H9 (cell line): ENCODE measurements around the gene HPRT1. TPM values are rescaled to one million over a fixed set of nuclear protein-coding genes. Genes with fewer than 3 reads are reported as not detected.

ENCODE experiments used
- DNase-seq: peaks from one replicate; pipeline ENCODE4 v3.0.0-alpha.2; 2017
- H2AFZ ChIP-seq: one replicate; pipeline ENCODE4 v1.6.1; 2013; ENCODE audit warnings: mild to moderate bottlenecking, low read length, control low read depth, moderate library complexity
- H2AK5ac ChIP-seq: 2 replicates; pipeline ENCODE4 v1.6.1; 2013; ENCODE audit warnings: low read length, control low read depth, mixed read lengths; ENCODE audit not compliant: insufficient read length
- H2BK120ac ChIP-seq: one replicate; pipeline ENCODE4 v1.6.1; 2013; ENCODE audit warnings: low read depth, mild to moderate bottlenecking, low read length, control low read depth, inconsistent platforms; ENCODE audit not compliant: poor library complexity, severe bottlenecking
- H2BK12ac ChIP-seq: 2 replicates; pipeline ENCODE4 v1.6.1; 2013; ENCODE audit warnings: low read length, control low read depth, mixed read lengths, low read depth; ENCODE audit not compliant: insufficient read length
- H2BK15ac ChIP-seq: 2 replicates; pipeline ENCODE4 v1.6.1; 2013; ENCODE audit warnings: low read depth, low read length, control low read depth
- H2BK20ac ChIP-seq: one replicate; pipeline ENCODE4 v1.6.1; 2013; ENCODE audit warnings: low read depth, mild to moderate bottlenecking, low read length, control low read depth, inconsistent platforms; ENCODE audit not compliant: poor library complexity, severe bottlenecking
- H2BK5ac ChIP-seq: 2 replicates; pipeline ENCODE4 v1.6.1; 2013; ENCODE audit warnings: low read length, control low read depth, mixed read lengths; ENCODE audit not compliant: insufficient read length
- H3K14ac ChIP-seq: 2 replicates; pipeline ENCODE4 v1.6.1; 2013; ENCODE audit warnings: low read length, control low read depth; ENCODE audit not compliant: insufficient read depth
- H3K18ac ChIP-seq: 2 replicates; pipeline ENCODE4 v1.6.1; 2013; ENCODE audit warnings: low read depth, mild to moderate bottlenecking, mixed read lengths, low read length, control low read depth; ENCODE audit not compliant: insufficient read length
- H3K23ac ChIP-seq: 2 replicates; pipeline ENCODE4 v1.6.1; 2013; ENCODE audit warnings: low read length, control low read depth, mixed read lengths, low read depth; ENCODE audit not compliant: insufficient read length
- H3K23me2 ChIP-seq: 2 replicates; pipeline ENCODE4 v1.6.1; 2013; ENCODE audit warnings: low read depth, mild to moderate bottlenecking, mixed read lengths, low read length, control low read depth; ENCODE audit not compliant: insufficient read length, poor library complexity, severe bottlenecking
- H3K27ac ChIP-seq: 2 replicates; pipeline ENCODE4 v1.5.1; 2013; ENCODE audit warnings: low read length, control low read depth, mixed read lengths, low read depth; ENCODE audit not compliant: insufficient read length
- H3K27me3 ChIP-seq: 2 replicates; pipeline ENCODE4 v1.6.1; 2013; ENCODE audit warnings: low read length, control low read depth, inconsistent platforms; ENCODE audit not compliant: insufficient read depth
- H3K4ac ChIP-seq: 2 replicates; pipeline ENCODE4 v1.6.1; 2013; ENCODE audit warnings: low read depth, mild to moderate bottlenecking, control low read depth, inconsistent platforms, low read length, moderate library complexity
- H3K4me1 ChIP-seq: 2 replicates; pipeline ENCODE4 v1.6.1; 2013; ENCODE audit warnings: low read length, control low read depth, inconsistent platforms; ENCODE audit not compliant: insufficient read depth
- H3K4me2 ChIP-seq: 2 replicates; pipeline ENCODE4 v1.6.1; 2013; ENCODE audit warnings: low read length, control low read depth, mixed read lengths; ENCODE audit not compliant: insufficient read length, insufficient read depth
- H3K56ac ChIP-seq: 2 replicates; pipeline ENCODE4 v1.6.1; 2013; ENCODE audit warnings: low read depth, mild to moderate bottlenecking, mixed read lengths, low read length, control low read depth; ENCODE audit not compliant: insufficient read length
- H3K79me1 ChIP-seq: 2 replicates; pipeline ENCODE4 v1.6.1; 2013; ENCODE audit warnings: low read depth, mild to moderate bottlenecking, moderate library complexity, low read length, control low read depth, inconsistent platforms; ENCODE audit not compliant: insufficient read depth, poor library complexity, severe bottlenecking
- H3K79me2 ChIP-seq: 2 replicates; pipeline ENCODE4 v1.6.1; 2013; ENCODE audit warnings: low read length, control low read depth, inconsistent platforms; ENCODE audit not compliant: insufficient read depth
- H3K9ac ChIP-seq: 2 replicates; pipeline ENCODE4 v1.6.1; 2013; ENCODE audit warnings: low read length, control low read depth, mixed read lengths; ENCODE audit not compliant: insufficient read length; ENCODE audit errors: extremely low read depth
- H3K9me3 ChIP-seq: one replicate; pipeline ENCODE4 v1.6.1; 2013; ENCODE audit warnings: low read depth, low read length, inconsistent platforms; ENCODE audit not compliant: control insufficient read depth
- H3T11ph ChIP-seq: one replicate; pipeline ENCODE4 v1.6.1; 2013; ENCODE audit warnings: mild to moderate bottlenecking, low read length, control low read depth, inconsistent platforms
- H4K20me1 ChIP-seq: one replicate; pipeline ENCODE4 v1.6.1; 2013; ENCODE audit not compliant: control insufficient read depth, insufficient read length, insufficient read depth
- H4K5ac ChIP-seq: 2 replicates; pipeline ENCODE4 v1.6.1; 2013; ENCODE audit warnings: low read depth, mild to moderate bottlenecking, mixed read lengths, low read length, control low read depth; ENCODE audit not compliant: insufficient read length
- H4K8ac ChIP-seq: replicated peaks from 2 replicates; pipeline ENCODE4 v1.6.1; 2013; ENCODE audit warnings: low read length, control low read depth, mixed read lengths, low read depth; ENCODE audit not compliant: insufficient read length
- H4K91ac ChIP-seq: 2 replicates; pipeline ENCODE4 v1.6.1; 2013; ENCODE audit warnings: low read depth, mild to moderate bottlenecking, moderate library complexity, mixed read lengths, low read length, control low read depth; ENCODE audit not compliant: insufficient read length
- H3K27ac Mint-ChIP-seq, 3 experiments: 2 replicates in 2 of 3; 3 replicates in 1 of 3; pipeline ENCODE4 v1.8.0; 2020 to 2021; ENCODE audit warnings: mixed read lengths in 3 of 3, mild to moderate bottlenecking in 1 of 3, moderate library complexity in 1 of 3
- H3K27me3 Mint-ChIP-seq: 2 replicates; pipeline ENCODE4 v1.8.0; 2021; ENCODE audit warnings: low read depth, mild to moderate bottlenecking, moderate library complexity, mixed read lengths
- H3K36me3 Mint-ChIP-seq, 3 experiments: 2 replicates in 2 of 3; 3 replicates in 1 of 3; pipeline ENCODE4 v1.8.0; 2020 to 2021; ENCODE audit warnings: low read depth in 3 of 3, mixed read lengths in 3 of 3; ENCODE audit not compliant: insufficient read depth in 1 of 3
- H3K4me1 Mint-ChIP-seq, 2 experiments: 2 replicates each; pipeline ENCODE4 v1.8.0; 2020; ENCODE audit warnings: mixed read lengths in 2 of 2
- H3K4me3 Mint-ChIP-seq, 2 experiments: 2 replicates in 1 of 2; 3 replicates in 1 of 2; pipeline ENCODE4 v1.8.0; 2020 to 2021; ENCODE audit warnings: mild to moderate bottlenecking in 2 of 2, mixed read lengths in 2 of 2, moderate library complexity in 1 of 2
- H3K9me3 Mint-ChIP-seq, 2 experiments: 2 replicates in 1 of 2; 3 replicates in 1 of 2; pipeline ENCODE4 v1.8.0; 2020; ENCODE audit warnings: mild to moderate bottlenecking in 2 of 2, mixed read lengths in 2 of 2, moderate library complexity in 1 of 2
- CTCF ChIP-seq: fragments of 200-600 bp; sonication (generic); conservative IDR thresholded peaks from 3 replicates; pipeline ENCODE4 v1.8.0; 2021; ENCODE audit warnings: antibody characterized with exemption, mild to moderate bottlenecking
- WGBS: extraction: QIAGEN DNeasy Blood & Tissue Kit; methylation state at CpG from one replicate; pipeline ENCODE4 v1.1.7; 2013; ENCODE audit warnings: missing lambda C conversion rate, low lambda C conversion rate, mixed read lengths; ENCODE audit not compliant: insufficient read length; ENCODE audit errors: extremely low coverage; 5-methylcytosine and 5-hydroxymethylcytosine counted together
- total RNA-seq: library from RNA; stranded (reverse); gene quantifications from 2 replicates; pipeline ENCODE4 v1.2.1, GENCODE V29; 2021

Gene HPRT1
- total RNA-seq, 1 experiment from 2014 or later = 39.2 TPM

GRCh38 chrX:134452596-134452995 is 7.4 kb upstream of the HPRT1 start:
- no peak overlapping the region for H3K14ac ChIP-seq
- H4K20me1 ChIP-seq = no peaks in the 10 kb centered on the region
- no peaks in the 10 kb centered on the region for H3K27me3 Mint-ChIP-seq
- H3T11ph ChIP-seq = no peak overlapping the region
- H3K9ac ChIP-seq = no peak overlapping the region
- H3K36me3 Mint-ChIP-seq = peaks cover 0 to 3% (median 0%) of the 10 kb centered on the region in 3 experiments; a peak in 1 of 7 replicates
- H3K18ac ChIP-seq = no peak overlapping the region
- no CpG with 5 or more reads among the region's 6 CpGs for WGBS
- H3K4me3 Mint-ChIP-seq = no peak overlapping the region
- no peaks in the 10 kb centered on the region for H3K9me3 ChIP-seq
- no peak overlapping the region for H3K4ac ChIP-seq
- no peak overlapping the region for H2AFZ ChIP-seq
- H3K23ac ChIP-seq = no peak overlapping the region
- H3K4me1 Mint-ChIP-seq = no peaks in the 10 kb centered on the region
- no peak for DNase-seq
- H3K9me3 Mint-ChIP-seq = peaks cover 6 to 49% of the 10 kb centered on the region in 2 experiments; a peak in 4 of 5 replicates
- no peaks in the 10 kb centered on the region for H3K79me2 ChIP-seq
- no peak for TF ChIP-seq CTCF
- no peak overlapping the region for H3K4me2 ChIP-seq
- no peak overlapping the region for H4K5ac ChIP-seq
- no peak overlapping the region for H3K27ac ChIP-seq
- no peak overlapping the region for H2BK15ac ChIP-seq
- no peak overlapping the region for H3K27ac Mint-ChIP-seq
- H2BK120ac ChIP-seq = no peak overlapping the region
- H4K91ac ChIP-seq = no peak overlapping the region
- H3K56ac ChIP-seq = no peak overlapping the region
- H2BK20ac ChIP-seq = no peak overlapping the region
- no peak overlapping the region for H4K8ac ChIP-seq
- H2AK5ac ChIP-seq = no peak overlapping the region
- H2BK12ac ChIP-seq = no peak overlapping the region
- H3K27me3 ChIP-seq = no peaks in the 10 kb centered on the region
- no peaks in the 10 kb centered on the region for H3K79me1 ChIP-seq
- no peak overlapping the region for H2BK5ac ChIP-seq
- H3K23me2 ChIP-seq = no peaks in the 10 kb centered on the region
- no peaks in the 10 kb centered on the region for H3K4me1 ChIP-seq
